HepG2 (cell line): Measurements from ENCODE around the gene TP53TG5. TPM values are rescaled to one million over a fixed set of nuclear protein-coding genes. Genes with fewer than 3 reads are reported as not detected.

Experiments used
- AGO1 ChIP-seq: fragments of 200-400 bp; formaldehyde crosslinking; IDR thresholded peaks from 2 replicates; pipeline ENCODE4 v1.6.1; 2017; ENCODE audit warnings: mild to moderate bottlenecking, low read depth, low read length, moderate library complexity; ENCODE audit not compliant: poor library complexity, severe bottlenecking
- BCL6 ChIP-seq: IDR thresholded peaks from 2 replicates; pipeline ENCODE4 v1.6.1; 2016; ENCODE audit warnings: missing genetic modification reagents, missing compliant biosample characterization
- CERS6 ChIP-seq: sonication (generic); formaldehyde crosslinking; IDR thresholded peaks from 2 replicates; pipeline ENCODE4 v1.5.0; 2020; ENCODE audit warnings: missing genetic modification reagents
- CSRNP1 ChIP-seq: sonication (generic); formaldehyde crosslinking; IDR thresholded peaks from 2 replicates; pipeline ENCODE4 v1.8.1; 2023; ENCODE audit warnings: mild to moderate bottlenecking, missing genetic modification reagents
- EED ChIP-seq: sonication (generic); formaldehyde crosslinking; IDR thresholded peaks from 2 replicates; pipeline ENCODE4 v1.5.0; 2020; ENCODE audit warnings: mild to moderate bottlenecking, missing genetic modification reagents
- HDAC1 ChIP-seq: sonication (generic); formaldehyde crosslinking; IDR thresholded peaks from 2 replicates; pipeline ENCODE4 v1.5.1; 2020; ENCODE audit warnings: mild to moderate bottlenecking, missing genetic modification reagents
- HIVEP1 ChIP-seq: sonication (generic); formaldehyde crosslinking; IDR thresholded peaks from 2 replicates; pipeline ENCODE4 v1.4.0; 2020; ENCODE audit warnings: mild to moderate bottlenecking, missing genetic modification reagents
- KDM5A ChIP-seq: fragments of 200-600 bp; sonication (generic); IDR thresholded peaks from 2 replicates; pipeline ENCODE4 v1.7.0; 2018; ENCODE audit warnings: antibody characterized with exemption, mild to moderate bottlenecking, low read length, borderline replicate concordance
- MBD4 ChIP-seq: IDR thresholded peaks from 2 replicates; pipeline ENCODE4 v1.6.1; 2012; ENCODE audit warnings: low read length, inconsistent platforms, borderline replicate concordance
- MED13 ChIP-seq: sonication (generic); formaldehyde crosslinking; IDR thresholded peaks from 2 replicates; pipeline ENCODE4 v1.5.0; 2020; ENCODE audit warnings: missing genetic modification reagents
- MYPOP ChIP-seq: sonication (generic); formaldehyde crosslinking; IDR thresholded peaks from 2 replicates; pipeline ENCODE4 v1.8.1; 2023; ENCODE audit warnings: mild to moderate bottlenecking, moderate library complexity, missing genetic modification reagents
- SOX5 ChIP-seq: IDR thresholded peaks from 2 replicates; pipeline ENCODE4 v1.6.1; 2016; ENCODE audit warnings: borderline replicate concordance
- TRAFD1 ChIP-seq: sonication (generic); formaldehyde crosslinking; IDR thresholded peaks from 2 replicates; pipeline ENCODE4 v1.5.1; 2020; ENCODE audit warnings: missing genetic modification reagents, mild to moderate bottlenecking, borderline replicate concordance
- ZNF12 ChIP-seq: sonication (generic); formaldehyde crosslinking; IDR thresholded peaks from 2 replicates; pipeline ENCODE4 v1.5.0; 2020; ENCODE audit warnings: missing genetic modification reagents
- ZNF18 ChIP-seq: sonication (generic); formaldehyde crosslinking; IDR thresholded peaks from 2 replicates; pipeline ENCODE4 v1.8.0; 2022; ENCODE audit warnings: mild to moderate bottlenecking, missing genetic modification reagents; ENCODE audit not compliant: insufficient replicate concordance
- ZNF713 ChIP-seq: sonication (generic); formaldehyde crosslinking; IDR thresholded peaks from 2 replicates; pipeline ENCODE4 v1.4.0; 2020; ENCODE audit warnings: mild to moderate bottlenecking, missing genetic modification reagents
- ZNF740 ChIP-seq: sonication (generic); formaldehyde crosslinking; IDR thresholded peaks from 2 replicates; pipeline ENCODE4 v1.4.0; 2020; ENCODE audit warnings: missing genetic modification reagents
- ZNF773 ChIP-seq: sonication (generic); formaldehyde crosslinking; IDR thresholded peaks from 2 replicates; pipeline ENCODE4 v1.4.0; 2020; ENCODE audit warnings: missing genetic modification reagents, borderline replicate concordance
- ZNF782 ChIP-seq: sonication (generic); formaldehyde crosslinking; IDR thresholded peaks from 2 replicates; pipeline ENCODE4 v1.4.0; 2020; ENCODE audit warnings: missing genetic modification reagents, mild to moderate bottlenecking, borderline replicate concordance
- ZNF883 ChIP-seq: sonication (generic); formaldehyde crosslinking; IDR thresholded peaks from 2 replicates; pipeline ENCODE4 v1.5.1; 2020; ENCODE audit warnings: mild to moderate bottlenecking, missing genetic modification reagents; ENCODE audit errors: not compliant biosample characterization
- ZSCAN25 ChIP-seq: sonication (generic); formaldehyde crosslinking; IDR thresholded peaks from 2 replicates; pipeline ENCODE4 v1.8.0; 2022; ENCODE audit warnings: mild to moderate bottlenecking, missing genetic modification reagents
- polyA plus RNA-seq, 8 experiments: library from polyadenylated mRNA; depleted of rRNA in 3 of 8; stranded (reverse) in 7 of 8; unstranded in 1 of 8; fragments of >200 nt; fragmentation: Illumina TruSeq in 4 of 8; extraction: Trizol in 4 of 8; gene quantifications; 2 replicates each; pipeline versions ENCODE4 v1.2.1 to v1.2.3, GENCODE V29; 2011 to 2016; ENCODE audit warnings: low read depth in 4 of 8, missing spikeins in 1 of 8, mixed read lengths in 1 of 8; ENCODE audit not compliant: insufficient read depth in 1 of 8
- total RNA-seq, 5 experiments: library from RNA; depleted of rRNA; stranded (reverse); fragments of >200 nt; fragmentation: Illumina TruSeq; extraction: Trizol; gene quantifications; 2 replicates each; pipeline ENCODE4 v1.2.3, GENCODE V29; 2016; ENCODE audit warnings: low read depth in 1 of 5

TP53TG5 gene
- total and polyA plus RNA-seq, 2 of the 13 experiments (the other 11 are each of a cell fraction or from before 2014, with no cell fraction given) = 0.11 TPM; not detected in 1

- TF ChIP-seq HIVEP1 (CRISPR knock-in tag) = peak; percentile 56; the same call in 1 of the 2 replicates
- peak; percentile 87; the same call in 1 of the 2 replicates for TF ChIP-seq MYPOP (CRISPR knock-in tag)
- TF ChIP-seq ZNF18 (CRISPR knock-in tag) = no peak
- peak; percentile 52; the same call in 1 of the 2 replicates for TF ChIP-seq MED13 (CRISPR knock-in tag)
- no peak for TF ChIP-seq ZSCAN25 (CRISPR knock-in tag)
- TF ChIP-seq SOX5 (CRISPR knock-in tag) = peak; percentile 14; the same call in 1 of the 2 replicates
- 0 out of 2 replicates have a peak, but pooled peaks have one; percentile 26 for TF ChIP-seq KDM5A
- peak; percentile 92 for TF ChIP-seq TRAFD1 (CRISPR knock-in tag)
- peak; percentile 85 for TF ChIP-seq ZNF740
- peak; percentile 80; the same call in 1 of the 2 replicates for TF ChIP-seq CSRNP1 (CRISPR knock-in tag)
- peak; percentile 85 for TF ChIP-seq ZNF883 (CRISPR knock-in tag)
- no peak for TF ChIP-seq ZNF773 (CRISPR knock-in tag)
- no peak for TF ChIP-seq CERS6 (CRISPR knock-in tag)
- TF ChIP-seq MBD4 = no peak
- 0 out of 2 replicates have a peak, but pooled peaks have one; percentile 42 for TF ChIP-seq ZNF713 (CRISPR knock-in tag)
- peak; percentile 41; the same call in 1 of the 2 replicates for TF ChIP-seq ZNF12
- TF ChIP-seq AGO1 = peak; percentile 53
- no peak for TF ChIP-seq EED
- TF ChIP-seq ZNF782 (CRISPR knock-in tag) = 0 out of 2 replicates have a peak, but pooled peaks have one; percentile 58
- TF ChIP-seq BCL6 (CRISPR knock-in tag) = peak; percentile 33
- peak; percentile 77 for TF ChIP-seq HDAC1 (CRISPR knock-in tag)
Observed at GRCh38 chr20:45347936-45348778, 30.0 kb downstream of the TP53TG5 start, which contains the start of gene SDC4 (continued).
